Bronchus fibroblast of lung (primary cell): ENCODE data around the gene SPTBN2. TPM values are rescaled to one million over a fixed set of nuclear protein-coding genes. Genes with fewer than 3 reads are reported as not detected.

ENCODE experiments used
- total RNA-seq: library from RNA; depleted of rRNA; stranded (reverse); fragments of >200 nt; gene quantifications from 2 replicates; pipeline ENCODE4 v1.2.3, GENCODE V29; 2015

Gene SPTBN2
- 0.89 and 2.0 TPM in 2 replicates for total RNA-seq

DNA sequence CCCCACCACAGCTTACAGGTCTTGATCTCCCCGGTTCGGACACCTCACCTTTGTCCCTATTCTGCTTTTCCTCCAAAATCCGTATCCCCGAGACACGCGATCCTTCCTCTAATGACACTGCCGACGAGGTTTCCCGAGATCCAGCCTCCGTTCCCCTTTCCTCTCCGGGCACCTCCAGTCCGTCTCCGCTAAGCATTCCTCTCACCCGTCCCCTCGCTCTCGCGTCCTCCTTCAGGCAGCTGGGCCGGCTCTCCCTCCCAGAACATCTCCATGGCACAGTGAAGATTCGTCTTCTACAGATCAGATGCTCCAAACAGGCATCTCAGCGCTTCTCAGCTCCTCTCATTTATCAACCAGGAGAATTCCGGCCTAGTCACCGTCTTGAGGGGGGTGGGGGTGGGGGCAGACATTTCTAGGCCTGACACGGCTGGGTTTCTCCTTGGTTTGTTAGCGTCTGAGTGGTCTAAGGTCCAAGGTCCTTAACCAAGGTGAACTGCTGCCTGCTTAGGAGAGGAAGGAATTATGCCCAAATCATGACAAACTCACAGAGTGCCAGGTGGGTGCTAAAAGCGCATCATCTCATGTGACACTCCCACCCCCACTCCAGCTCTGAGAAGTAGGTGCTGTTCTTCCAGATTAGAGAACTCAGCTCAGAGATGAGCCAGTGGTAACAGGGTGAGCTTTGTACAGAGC lies at the start of gene SPTBN2:
TSS of gene SPTBN2 (minus strand) at position 524 of the 693 bp plus-strand sequence. CDS start 7,976 bp downstream, outside the sequence.

DNA sequence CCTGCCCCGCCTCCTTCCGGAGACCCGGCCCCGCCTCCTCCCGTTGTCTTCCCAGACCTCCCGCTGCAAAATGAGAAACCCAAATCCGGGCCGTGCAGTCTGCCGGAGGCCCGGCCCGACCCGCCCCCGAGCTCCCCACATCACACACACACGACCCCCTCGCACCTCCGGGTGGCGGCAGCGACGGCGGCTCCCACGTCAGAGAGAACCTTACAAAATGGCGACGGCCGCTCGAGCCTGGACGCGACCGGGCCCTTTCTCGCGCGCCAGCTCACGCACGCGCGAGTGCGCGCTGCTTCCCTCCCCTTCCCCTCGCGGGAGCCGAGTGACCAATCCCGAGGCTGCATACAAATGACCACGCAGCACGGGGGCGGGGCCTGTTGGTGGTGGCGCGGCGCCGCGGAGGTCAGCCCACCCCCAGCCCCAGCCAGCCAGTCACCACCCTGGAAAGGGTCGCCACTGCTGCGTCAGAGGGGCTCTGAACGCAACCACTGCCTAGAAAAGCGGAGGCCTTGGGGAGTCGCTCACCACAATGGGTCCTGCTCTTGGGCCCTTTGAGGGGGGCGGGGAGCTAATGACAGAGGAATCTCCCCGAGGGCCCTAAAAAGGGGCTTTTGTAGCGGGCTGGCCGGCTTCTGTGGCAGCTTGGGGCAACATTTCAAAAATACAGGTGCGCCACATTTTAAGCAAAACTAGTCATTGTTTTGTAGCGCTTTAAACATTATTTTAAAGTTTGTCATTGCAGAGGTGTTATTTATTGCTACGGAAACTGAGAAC lies 51.2 kb downstream of the SPTBN2 start, which contains the start of gene RBM4B:
TSS of gene RBM4B (minus strand) at position 289 of the 777 bp plus-strand sequence. CDS start 808 bp downstream, outside the sequence.

GRCh38 chr11:66638177-66639065 lies 90.6 kb downstream of the SPTBN2 start, which contains the start of gene RBM4:
Gene RBM4, plus strand, starts transcription at chr11:66638703. Its CDS starts 1,009 bp downstream, at chr11:66639712.

Other genes starting within 250 kb of the SPTBN2 start
- 52.1 and 56.9 TPM in 2 replicates for gene DPP3, start 248.8 kb downstream of the SPTBN2 start, total RNA-seq
- 21.9 and 24.2 TPM in 2 replicates for gene BBS1, start 218.6 kb downstream of the SPTBN2 start, total RNA-seq
- 19.8 and 20.4 TPM in 2 replicates for gene ZDHHC24, start 183.2 kb downstream of the SPTBN2 start, total RNA-seq
- gene ACTN3, start 182.3 kb downstream of the SPTBN2 start, total RNA-seq, result not detected in 2 replicates
- 6.7 and 8.3 TPM in 2 replicates for gene CTSF, start 160.6 kb downstream of the SPTBN2 start, total RNA-seq
- 0.15 TPM in 1 of 2 replicates, not detected in the other for gene CCDC87, start 136.2 kb downstream of the SPTBN2 start, total RNA-seq
- gene CCS, start 136.0 kb downstream of the SPTBN2 start, total RNA-seq, result 28.2 and 29.4 TPM in 2 replicates
- 47.3 and 49.4 TPM in 2 replicates for gene RBM14, start 112.6 kb downstream of the SPTBN2 start, total RNA-seq
- gene RBM4, start 90.5 kb downstream of the SPTBN2 start, total RNA-seq, result 102 and 106 TPM in 2 replicates
- 15.0 and 19.0 TPM in 2 replicates for gene RBM4B, start 51.3 kb downstream of the SPTBN2 start, total RNA-seq
- gene RCE1, start 114.2 kb upstream of the SPTBN2 start, total RNA-seq, result 21.0 and 21.2 TPM in 2 replicates
- gene LRFN4, start 127.8 kb upstream of the SPTBN2 start, total RNA-seq, result 36.1 TPM in 2 replicates
- gene PC, start 229.2 kb upstream of the SPTBN2 start, total RNA-seq, result 19.2 and 21.7 TPM in 2 replicates
- gene C11orf86, start 246.1 kb upstream of the SPTBN2 start, total RNA-seq, result 0.34 TPM in 1 of 2 replicates, not detected in the other